Measurements from ENCODE around the gene TMPRSS7.

DNA sequence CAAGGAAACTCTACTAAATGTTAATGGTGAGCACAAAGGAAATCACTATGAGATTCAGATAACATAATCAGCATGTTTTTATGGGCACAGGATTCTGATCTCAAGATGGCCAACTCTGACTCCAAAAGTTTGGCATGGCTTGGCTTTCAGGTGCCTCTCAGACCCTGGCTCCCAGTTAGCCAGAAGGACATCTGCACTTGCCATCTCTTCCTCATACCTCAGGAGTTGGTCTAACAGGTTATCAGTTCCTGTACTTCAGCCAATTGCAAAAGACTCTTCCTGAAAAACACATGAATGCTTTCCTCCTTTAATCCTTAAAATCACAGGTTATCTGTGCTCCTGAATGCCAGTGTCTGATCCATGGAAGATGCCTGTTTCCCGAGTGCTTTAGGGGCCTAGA lies 25.0 kb downstream of the TMPRSS7 start:
- TF ChIP-seq EP300 (IDR thresholded peaks at IDR 0.05) (no peak), POLR2A (IDR thresholded peaks at IDR 0.05; ENCODE audit: low read depth) (no peak)
- TF ChIP-seq, protein P1, sequence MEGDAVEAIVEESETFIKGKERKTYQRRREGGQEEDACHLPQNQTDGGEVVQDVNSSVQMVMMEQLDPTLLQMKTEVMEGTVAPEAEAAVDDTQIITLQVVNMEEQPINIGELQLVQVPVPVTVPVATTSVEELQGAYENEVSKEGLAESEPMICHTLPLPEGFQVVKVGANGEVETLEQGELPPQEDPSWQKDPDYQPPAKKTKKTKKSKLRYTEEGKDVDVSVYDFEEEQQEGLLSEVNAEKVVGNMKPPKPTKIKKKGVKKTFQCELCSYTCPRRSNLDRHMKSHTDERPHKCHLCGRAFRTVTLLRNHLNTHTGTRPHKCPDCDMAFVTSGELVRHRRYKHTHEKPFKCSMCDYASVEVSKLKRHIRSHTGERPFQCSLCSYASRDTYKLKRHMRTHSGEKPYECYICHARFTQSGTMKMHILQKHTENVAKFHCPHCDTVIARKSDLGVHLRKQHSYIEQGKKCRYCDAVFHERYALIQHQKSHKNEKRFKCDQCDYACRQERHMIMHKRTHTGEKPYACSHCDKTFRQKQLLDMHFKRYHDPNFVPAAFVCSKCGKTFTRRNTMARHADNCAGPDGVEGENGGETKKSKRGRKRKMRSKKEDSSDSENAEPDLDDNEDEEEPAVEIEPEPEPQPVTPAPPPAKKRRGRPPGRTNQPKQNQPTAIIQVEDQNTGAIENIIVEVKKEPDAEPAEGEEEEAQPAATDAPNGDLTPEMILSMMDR (IDR thresholded peaks at IDR 0.05) = no peak

Data from esophagus muscularis mucosa (tissue), 4 donors.